GF-D8 (cell line): ENCODE results near the gene CHSY1.

Experiments
- DNase-seq: peaks from one replicate; lab custom pipeline; 2025; lab: John Stamatoyannopoulos, UW

CHSY1 gene

DNA sequence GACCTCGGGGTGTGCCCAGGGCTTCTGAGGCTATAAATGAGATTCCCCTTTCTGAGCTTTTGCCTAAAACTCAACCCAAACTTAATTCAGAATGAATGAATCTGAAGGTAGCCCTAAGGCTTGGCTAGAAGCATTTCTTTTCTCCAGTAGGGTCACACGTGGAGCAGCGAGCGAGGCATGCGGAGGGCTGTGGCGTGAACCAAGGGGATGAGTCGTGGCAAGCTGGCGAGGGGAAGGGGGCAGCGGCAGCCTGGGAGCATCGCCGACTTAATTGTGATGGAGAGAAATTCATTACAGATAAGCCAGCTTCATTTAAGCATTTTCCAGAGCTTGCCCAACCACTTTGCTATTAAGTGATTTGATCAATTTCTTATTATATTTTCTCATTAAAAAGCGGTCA lies 79.9 kb downstream of the CHSY1 start:
- DNase-seq = no peak

DNA sequence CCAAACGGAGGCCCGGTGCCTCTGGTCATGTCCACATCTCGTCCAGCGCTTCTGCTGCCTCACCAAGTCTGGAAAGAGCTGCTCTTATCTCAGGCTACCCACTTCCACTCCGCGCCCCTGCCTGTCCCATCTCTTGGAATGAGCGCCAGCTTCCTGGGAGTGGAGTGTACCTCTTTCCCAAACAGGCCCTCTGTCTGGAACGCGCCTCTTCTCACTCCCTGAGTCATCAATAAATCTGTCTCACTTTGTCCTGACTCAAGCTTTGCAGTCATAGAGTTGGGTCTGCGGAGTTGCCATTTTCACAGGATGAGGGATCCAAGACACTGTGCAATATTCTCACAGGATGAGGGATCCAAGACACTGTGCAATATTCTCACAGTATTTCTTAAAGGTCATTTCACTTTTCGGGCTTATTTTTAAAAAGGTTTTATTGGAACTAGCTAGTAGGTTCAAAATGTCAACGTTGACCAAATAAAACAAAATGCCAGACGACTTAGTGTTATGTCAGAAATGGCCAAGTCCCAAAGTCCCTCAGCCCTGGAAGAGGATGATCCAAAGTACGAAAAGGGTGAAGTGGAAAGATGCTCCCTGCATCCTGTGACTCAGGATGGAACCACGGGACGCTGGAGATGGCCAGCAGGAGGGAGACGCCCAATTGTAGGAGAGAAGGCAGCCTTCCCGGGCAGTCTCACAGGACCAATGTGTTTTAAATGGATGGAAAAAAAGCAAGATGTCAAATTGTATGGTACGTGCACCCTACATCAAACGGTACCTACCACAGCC lies 81.1 kb downstream of the CHSY1 start:
- no peak for DNase-seq

DNA sequence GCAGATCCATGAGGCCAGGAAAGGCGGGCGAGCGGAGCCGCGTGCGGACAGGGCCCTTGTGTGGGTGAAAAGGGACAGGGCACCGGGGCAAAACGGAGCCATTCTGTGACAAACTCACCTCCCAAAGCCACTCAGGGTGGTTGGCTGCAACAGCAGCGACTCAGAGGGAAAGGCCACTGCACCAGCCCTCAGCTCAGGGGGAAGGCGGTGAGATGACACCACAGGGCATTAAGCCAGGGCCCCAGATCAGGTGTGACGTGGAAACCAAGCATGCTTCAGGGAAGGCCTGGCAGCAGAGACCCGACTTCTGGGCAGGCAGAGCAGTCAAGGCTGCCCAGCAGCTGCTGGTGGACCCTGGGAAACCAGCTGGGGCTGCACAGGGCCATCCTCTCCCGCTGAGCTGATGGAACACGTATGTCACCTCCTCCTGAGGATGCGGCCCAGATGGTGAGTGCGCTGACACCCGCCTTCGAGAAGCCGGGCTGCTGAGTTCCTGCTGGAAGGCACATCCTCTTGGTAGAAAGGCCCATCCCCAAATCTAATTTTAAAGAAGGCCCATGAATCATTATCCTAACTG lies 82.3 kb downstream of the CHSY1 start:
- no peak for DNase-seq

DNA sequence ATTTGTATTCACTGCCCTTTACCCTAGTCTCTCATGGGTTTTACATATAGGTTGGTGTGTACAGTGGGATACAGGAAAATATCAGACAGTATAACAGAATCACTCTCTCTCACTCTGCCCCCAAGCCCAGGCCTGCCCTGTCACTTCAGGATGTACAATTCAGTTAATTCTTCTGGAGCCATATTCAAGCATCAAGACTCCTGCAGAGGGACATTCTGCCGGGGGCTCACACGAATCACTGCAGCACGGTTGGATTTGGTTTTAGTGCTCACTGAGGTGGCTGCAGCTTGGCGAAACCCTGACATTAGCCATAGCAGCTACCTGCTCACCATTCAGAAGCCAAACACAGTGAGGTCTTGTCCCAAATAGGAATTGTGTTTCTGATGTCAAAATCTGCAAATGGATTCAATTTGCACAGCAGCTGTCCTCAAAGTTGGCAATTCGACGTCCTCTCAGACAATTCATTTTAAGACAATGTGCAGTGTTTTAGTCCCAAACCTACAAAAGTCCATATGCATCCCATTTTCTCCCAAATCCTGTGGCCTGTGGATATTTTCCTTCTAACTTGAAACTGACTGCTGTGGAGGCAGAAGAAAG lies 82.9 kb downstream of the CHSY1 start:
- no peak for DNase-seq

DNA sequence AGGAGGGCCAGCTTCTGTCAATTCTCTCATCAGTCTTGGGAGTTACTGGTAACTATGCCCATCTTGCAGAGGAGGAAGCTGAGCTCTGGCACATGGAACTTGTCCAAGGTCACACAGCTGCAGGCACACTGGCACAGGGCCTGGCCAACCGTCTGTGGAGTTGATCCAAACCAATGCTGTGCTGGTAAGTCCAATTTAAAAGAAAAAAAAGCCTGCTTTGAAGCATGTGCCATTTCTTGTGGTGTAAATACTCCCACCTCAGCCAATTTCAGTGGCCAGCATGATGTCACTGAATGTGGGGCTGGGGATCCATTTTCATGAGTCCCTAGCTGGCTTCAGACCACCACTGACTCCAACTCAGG lies 83.4 kb downstream of the CHSY1 start:
- no peak for DNase-seq

DNA sequence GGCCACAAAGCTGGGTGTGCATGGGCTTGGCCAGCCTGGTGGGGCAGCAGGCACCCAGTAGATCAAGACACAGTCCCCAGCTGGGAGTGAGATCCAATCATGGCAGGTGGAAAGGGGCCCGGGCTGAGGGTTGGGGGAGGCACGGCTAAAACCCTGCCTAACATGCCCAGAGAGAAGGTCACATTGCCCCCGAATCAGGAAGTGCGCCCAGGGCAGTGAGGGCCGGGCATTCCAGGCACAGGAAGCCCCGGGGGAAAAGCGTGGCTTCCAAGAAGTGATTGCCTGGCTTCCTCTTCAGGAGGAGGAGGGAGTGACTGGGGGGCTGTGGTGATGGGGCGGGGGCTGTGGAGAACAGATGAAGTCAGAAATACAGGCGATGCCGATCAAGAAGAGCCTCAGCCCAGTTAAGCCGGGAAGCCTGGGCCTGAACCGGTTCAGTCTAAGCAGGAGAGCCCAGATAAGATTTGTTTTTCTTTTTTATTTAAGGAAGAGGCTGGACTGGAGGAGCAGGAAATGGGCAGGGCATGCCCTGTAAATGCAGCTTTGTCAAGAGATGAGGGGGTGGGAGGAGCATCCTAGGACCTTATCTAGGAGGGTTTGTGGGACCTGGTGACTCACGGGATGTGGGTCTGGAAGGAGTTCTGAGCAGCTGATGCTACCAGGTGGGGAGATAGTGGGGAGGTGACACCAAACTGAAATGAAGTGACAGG lies 83.9 kb downstream of the CHSY1 start:
- peak; percentile 94 for DNase-seq

DNA sequence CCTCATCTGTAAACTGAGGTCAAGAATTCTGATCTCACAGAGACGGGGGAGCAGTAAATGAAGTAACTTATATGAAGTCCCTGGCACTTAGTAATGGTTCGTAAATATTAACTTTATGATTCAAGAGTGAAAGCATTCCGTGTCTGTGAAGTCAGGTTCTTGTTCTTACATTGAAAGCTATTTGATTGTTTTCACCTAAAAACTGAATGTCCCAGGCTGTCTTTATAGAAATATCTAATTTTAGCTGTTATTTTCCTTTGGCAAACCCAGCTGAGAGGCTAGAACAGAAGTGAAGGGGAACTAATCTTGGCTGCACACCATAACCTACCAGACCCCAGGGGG lies 84.5 kb downstream of the CHSY1 start:
- DNase-seq = no peak

DNA sequence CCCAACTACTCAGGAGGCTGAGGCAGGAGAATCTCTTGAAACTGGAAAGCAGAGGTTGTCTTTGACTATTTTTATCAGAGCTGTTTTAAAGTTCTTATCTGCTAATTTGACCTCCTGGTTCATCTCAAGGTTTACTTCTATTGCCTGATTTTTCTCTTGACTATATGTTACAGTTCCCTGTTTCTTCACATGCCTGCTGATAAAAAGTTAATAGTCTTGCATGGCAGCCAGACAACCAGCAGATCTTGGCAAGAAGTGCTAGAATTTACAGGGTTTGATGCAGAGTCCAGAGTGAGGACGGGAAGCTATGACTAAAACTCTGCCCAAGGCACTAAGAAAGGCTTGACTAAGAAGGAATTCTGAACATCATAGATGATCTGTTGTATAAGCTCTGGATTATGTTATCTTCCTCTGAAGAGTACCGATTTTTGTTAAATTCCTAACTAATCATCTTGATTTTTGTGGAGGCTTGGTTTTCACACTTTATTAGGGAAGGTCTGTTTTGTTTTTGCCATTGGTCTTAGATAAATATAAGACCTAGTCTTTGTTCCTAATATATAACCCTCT lies 85.9 kb downstream of the CHSY1 start:
- DNase-seq = no peak

DNA sequence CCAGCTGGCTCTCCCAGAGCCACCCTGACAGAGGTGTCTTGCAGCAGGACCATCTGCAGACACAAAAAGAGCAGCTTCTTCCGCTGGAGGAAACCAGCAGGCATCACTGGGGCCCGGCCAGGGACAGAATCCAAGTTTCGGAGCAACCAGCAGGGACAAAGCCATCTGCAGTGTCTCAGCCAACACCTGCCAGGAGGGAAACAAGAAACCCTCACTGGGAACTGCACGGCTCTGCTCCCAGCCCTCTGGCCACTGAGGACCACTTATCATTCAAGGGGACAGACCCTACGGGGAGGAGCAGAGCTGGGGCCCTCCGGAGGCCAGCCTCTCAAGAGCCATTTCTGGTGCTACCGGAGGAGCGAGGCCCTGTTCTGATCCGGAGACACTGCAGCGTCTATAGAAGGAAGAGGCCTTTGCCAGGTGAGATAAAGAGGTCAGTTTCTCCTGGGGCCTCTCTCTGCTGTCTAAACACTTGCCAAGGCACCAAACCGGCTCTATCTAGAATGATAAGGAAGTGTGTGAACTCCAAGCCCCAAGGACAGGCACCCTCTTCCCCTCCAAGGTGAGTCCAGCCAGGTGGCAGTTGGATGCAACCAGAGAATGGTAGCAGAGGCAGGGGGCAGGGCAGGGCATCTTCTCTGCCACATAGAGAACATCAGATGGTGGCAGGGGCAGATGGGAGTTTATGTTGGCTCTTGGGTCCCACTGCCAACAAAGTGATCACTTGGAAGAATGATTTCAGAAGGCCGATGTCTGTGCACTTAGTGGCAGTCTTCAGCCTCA lies 89.0 kb downstream of the CHSY1 start:
- no peak for DNase-seq

DNA sequence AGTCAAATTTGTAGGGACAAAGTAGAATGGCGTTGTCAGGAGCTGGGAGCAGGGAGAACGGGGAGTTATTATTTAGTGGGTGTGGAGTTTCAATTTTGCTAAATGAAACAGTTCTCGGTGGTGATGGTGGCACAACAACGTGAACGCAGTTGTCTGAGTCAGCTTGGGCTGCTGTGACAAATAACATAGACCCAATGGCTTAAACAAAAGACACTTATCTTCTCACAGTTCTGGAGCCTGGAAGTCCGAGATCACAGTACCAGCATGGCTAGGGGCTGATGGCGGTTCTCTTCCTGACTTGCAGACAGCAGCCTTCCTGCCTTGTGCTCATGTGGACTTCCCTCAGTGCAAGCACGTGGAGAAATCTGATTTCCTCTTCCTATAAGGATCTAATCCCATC lies 90.2 kb downstream of the CHSY1 start:
- no peak for DNase-seq

DNA sequence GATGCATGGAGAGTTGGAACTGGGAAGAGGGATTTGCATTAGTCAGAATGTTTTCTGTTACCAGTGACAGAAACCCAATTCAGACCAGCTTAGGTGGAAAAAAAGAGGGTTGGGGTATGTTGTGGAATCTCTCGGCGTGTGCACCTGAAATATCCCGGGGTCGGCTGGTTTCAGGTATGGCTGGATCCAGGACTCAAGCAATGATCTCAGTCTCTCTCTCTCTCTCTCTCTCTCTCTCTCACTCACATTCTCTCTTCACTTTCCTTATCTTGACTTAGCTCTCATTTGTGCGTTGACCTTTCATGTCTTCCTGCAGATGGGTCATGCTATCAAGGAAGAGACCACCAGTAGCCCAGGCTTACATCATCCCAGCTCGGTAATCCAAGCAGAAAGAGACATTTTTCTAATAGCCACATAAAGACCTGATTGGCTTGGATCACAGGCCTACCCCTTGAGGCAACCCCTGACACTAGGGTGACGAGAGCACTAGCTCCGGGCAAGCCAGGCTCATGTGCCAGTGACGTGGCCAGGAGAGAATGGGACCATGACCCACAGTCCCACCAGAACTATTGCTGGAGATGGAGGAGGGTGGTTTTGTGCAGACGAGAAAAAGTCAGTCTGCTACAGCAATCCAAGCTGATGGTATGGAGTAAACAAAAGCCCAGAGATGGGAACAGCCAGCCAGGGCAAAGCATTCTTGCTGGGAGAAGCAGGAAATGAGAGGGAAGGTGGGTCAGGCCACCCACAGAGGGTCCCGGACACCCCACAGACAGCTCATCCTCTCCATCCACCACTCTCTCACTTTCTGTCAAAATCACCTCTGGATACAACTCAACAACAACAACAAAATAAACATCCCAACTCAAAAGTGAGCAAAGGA lies 91.7 kb downstream of the CHSY1 start:
- DNase-seq = no peak

DNA sequence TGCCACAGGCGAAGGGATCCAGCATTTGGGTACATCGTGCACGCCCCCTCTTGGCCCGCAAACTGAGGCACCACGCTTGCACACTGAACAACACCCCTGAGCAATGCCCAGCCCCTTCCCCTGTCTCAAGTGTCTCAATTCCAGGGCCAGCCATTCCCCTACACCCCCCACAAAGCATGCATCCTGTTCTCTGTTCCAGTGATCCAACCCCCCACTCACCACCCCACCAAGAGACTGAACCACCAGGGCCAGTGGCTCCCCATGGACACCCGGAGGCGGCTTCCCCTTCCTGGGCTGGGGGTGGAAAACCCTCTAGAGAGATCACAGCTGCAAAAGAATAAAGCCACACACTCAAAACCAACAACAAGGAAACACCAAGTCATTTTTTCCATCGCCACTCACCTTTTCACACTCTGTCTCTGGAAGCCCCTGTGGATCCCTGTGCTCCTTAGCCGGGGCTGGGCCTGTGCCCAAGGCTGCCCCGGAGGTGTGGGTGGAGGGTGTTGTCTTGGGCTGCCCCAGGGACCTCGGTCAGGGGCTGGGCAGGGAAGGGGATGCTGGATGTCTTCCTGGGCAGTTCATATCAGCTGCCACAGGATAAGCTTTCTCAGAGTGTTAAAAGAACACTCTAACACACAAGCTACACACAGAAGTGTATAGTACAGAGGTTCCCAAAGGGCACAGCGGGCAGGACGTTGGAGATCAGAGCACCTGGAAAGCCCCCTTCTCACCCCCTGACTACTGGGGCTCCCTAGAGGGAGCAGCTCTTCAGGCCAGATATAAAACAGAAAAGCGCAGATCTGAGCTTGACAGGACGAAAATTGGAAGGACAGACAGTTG lies 92.5 kb downstream of the CHSY1 start:
- peak; percentile 57 for DNase-seq

DNA sequence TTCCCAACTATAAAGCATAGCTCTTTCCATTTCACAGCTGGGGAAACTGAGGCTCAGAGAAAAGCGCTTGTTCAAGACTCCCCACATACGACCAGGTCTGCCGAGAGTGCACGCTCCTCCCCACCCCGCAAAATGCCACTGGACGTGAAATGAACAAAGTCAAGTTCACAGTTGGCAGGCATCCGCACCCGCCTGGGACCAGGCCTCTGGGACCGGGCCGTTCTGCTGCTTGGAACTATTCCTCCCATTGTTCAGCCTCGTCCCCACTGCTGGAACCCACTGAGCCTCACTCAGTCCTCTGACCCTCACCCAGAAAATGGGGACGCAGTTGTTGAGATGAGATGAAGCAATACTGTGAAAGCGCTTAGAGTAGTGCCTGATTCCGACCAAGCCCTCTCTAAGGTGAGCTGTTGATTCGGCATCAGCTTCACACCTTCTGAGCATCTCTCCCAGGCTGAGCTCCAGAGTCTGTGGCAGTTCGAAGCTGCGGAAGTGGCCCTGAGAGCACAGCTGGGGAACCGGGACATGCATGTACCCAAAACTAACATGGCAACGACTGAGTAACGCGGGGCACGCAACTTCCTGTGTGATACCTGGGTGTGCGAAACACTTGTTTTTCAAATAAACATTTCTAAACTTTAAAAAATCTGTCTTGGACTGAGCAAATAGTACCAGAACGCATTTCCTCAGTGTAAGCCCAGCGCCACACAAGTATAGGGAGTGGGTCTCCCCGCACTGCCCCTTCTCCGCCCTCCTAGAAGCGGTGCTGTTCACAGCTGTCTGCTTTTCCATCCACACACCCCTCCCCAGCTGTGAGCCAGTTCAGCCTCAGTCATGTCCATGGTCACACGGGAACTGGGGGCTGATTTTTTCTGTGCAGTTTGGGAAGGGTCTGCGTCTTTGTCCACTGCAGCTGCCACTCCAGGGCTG lies 93.4 kb downstream of the CHSY1 start:
- no peak for DNase-seq

DNA sequence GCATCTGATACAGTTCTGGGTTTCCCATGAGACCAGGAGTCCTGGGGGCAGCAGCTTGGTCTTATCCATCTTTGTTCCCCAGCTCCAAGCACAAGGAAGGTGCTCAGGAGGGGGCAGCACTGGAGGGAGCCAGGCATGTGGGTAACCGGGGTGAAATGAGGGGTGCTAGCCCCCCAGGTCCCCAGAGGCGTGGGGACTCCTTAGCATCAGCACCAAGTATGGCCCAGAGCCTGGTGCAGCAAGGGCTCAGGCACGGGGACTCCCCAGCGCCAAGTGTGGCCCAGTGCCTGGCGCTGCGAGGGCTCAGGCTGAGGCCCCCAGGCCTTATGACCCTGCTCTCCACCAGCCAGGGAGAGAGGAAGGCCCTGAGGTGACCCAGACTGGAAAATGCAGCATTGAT lies 94.1 kb downstream of the CHSY1 start:
- no peak for DNase-seq

DNA sequence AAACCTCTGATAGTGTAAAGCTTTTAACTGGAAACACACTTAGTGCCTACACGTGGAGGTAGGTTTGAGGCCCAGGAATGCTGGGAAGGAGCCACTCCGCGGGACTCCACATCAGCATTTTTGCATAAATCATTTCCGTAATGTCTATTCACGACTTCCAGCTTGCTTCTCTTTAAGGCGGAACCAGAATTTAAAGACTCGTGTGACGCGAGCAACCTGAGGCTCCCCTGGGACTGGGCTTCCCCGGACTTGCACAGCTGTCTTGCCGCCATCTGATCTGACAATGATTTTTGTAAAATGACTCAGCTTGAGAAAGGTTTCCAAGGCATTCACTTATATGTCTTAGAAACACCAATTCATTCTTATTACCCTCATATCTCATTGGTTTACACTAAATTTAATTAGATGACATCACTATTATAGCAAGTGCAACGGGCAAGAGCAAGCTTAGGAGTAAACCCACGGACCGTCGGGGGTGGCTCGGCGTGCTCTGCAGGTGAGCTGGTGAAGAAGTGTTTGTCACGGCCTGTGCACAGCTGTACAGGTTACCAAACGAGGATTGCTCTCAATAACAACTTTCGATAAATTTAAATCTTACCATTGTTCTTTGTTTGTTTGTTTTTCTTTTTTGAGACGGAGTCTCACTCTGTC lies 95.2 kb downstream of the CHSY1 start:
- DNase-seq = peak; percentile 53

DNA sequence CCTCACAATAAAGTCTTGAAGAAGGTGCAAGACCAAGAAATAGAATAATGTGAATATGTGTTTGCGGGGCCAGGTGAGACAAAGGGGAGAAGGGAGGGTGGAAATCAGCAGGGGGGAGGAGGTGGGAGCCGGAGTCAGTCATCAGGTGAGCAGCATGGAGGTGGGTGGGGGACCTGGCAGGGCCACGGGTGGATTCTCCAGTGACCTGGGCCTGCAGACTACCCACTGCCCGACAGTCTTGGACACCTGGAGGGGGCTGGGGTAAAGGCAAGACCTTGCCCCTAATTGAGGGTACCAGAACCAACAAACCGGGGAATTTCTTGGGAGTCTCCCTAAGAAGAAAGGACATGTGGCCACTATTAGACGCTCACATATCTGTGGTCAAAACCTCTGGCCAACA lies 95.8 kb downstream of the CHSY1 start:
- DNase-seq = no peak

DNA sequence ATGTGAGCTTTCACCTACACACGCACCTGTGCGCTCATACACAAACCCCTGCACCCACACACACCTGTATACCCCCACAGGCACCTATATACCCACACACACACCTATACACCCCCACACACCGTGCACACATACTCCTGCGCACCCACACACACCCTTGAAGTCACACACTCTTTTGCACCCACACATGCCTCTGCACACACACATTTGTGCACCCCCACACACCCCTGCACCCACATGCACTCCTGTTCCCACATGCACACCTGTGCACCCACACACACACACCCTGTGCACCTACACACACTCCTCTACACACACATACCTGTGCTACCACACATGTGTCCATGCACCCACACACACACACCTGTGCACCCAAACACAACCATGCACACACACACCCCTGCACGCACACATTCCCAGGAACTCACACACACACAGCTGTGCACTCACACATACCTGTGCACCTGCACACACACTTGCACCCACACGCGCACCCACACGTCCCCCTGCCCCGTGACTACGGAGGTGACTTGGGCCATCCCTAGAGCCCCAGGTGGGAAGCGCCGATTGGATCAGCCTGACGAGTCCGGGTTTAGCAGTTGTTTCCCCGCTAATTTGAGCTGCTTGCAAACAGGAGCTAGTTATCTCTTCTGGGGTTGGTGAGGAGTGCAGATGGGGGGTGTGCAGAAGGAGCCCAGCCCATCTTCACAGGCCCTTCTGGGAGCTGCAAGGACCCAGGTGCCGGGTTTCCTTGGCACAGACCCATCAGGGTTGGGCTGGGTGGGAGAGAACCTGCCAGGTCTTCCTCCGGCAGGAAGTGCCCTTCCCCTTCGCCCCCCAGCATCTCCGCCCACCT lies 97.8 kb downstream of the CHSY1 start:
- DNase-seq = no peak
